Kasumi-1 (cell line): Measurements from ENCODE around the gene BLMH.

Experiments used
- DNase-seq, 2 experiments: peaks; one replicate each; lab custom pipeline; 2025; lab: John Stamatoyannopoulos, UW

The BLMH gene

DNA sequence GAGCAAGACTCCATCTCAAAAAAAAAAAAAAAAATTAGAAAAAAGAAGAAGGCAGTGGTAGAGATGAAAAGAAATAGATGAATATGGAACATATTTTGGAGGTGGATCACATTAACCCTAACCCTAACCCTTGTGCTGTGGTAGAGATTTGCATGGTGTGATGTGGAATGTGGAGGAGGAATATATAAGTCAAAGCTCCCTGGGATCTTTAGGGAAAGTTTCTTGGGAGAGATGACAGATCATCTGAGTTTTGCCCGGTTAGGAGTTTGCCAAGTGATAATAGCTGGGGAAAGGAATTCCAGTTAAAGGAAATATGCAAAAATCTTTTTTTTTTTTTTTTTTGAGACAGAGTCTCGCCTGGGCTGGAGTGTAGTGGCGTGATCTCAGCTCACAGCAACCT is 13.0 kb upstream of the BLMH start:
- DNase-seq: no peak

GRCh38 chr17:30302241-30302640 is 10.5 kb upstream of the BLMH start:
- no peak for DNase-seq

DNA sequence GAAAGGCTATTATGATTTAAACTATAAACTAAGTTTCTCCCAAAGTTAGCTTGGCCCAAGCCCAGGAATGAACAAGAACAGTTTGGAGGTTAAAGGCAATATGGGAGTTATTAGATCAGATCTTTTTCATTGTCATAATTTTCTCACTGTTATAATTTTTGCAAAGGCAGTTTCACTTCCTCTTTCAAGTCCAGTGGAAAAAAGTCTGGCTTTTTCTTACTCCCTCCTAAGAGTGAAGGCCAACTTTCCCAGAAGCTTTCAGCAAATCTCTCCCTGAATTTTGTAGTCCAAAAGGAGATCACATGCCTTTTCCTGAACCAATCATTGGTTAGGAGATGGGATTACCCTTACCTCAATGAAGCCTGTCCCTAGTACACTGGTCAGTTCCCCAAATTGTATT is 9.1 kb upstream of the BLMH start:
- peak in 1 of 2 experiments; percentile 7 for DNase-seq

DNA sequence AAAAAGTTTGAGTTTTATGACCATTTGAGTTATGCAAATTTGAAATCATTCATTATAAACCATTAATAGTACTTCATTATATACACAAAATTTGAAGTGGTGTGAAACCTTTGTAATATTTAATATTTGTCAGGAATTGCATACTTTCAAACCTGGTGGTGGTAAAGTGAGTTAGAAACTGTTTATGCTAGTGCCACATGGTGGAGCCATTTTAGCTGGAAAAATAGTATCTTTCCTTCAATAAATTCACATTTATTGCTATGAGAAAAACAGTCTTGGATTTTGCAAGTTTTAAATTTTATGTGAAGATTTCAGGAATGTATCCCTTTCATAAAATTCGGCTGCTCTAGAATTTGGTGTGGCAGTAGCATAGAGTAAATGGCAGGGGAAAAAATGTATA is 7.3 kb upstream of the BLMH start:
- peak; percentile 10 to 18 for DNase-seq

DNA sequence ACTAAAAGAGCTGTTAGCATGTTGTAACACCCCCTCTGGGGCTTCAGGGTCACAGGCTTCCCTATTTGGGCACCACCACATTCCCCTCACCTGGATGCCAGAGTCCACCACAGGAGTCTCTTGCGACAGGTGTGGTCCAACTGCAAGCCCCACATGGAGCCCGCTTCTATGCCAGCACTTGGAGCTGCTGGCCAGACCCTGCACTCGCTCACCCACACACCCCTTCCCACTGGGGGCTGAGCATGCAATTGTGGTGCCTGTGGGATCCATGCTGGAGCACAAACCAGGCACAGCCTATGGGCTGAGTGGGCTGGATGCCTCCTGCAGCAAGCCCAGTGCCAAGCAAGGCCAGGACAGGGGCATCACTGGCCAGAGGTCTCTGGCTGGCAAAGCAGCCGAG is 6.0 kb upstream of the BLMH start:
- no peak for DNase-seq

DNA sequence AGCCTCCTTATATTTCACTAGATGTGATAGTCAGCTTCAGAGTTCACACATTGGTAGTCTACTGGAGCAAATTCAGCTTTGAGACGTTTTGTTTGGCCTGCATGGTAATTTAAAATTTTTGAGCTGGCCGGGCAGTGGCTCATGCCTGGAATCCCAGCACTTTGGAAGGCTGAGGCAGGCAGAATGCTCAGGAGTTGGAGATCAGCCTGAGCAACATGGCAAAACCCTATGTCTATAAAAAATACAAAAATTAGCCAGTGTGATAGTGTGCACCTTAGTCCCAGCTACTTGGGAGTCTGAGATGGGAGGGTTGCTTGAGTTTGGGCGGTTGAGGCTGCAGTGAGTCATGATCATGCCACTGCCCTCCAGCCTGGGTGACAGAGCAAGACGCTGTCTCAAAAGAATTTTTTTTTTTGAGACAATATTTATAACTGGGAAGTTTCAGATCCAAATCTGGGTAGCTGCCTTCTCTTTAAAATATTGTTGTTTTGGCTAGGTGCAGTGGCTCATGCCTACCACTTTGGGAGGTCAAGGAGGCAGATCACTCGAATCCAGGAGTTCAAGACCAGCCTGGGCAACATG is 4.8 kb upstream of the BLMH start:
- DNase-seq: no peak

GRCh38 chr17:30292286-30292858 is 628 bp upstream of the BLMH start:
- DNase-seq: peak; percentile 42 to 62

- DNase-seq: peak in 1 of 2 experiments; percentile 40
Observed at GRCh38 chr17:30290696-30291542, 825 bp downstream of the BLMH start.

DNA sequence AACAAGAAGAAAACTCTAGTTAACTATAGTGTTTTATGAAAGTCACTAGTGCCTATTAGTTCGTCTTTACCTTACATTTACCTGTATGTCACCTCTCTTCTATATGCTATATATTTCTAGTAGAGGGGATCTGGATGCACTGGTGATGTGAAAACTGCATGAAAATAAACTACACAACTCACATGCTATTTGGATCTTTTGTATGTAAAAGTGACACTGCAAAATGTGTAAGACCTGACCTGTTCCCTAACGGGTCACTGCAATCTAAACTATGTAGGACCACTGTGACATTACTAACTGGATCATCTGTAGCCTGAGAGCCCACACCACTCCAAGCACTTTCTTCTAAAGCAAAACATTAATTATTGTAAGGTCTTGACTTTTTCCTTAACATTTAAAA is 1.7 kb downstream of the BLMH start:
- no peak for DNase-seq

GRCh38 chr17:30279156-30279555 is 12.6 kb downstream of the BLMH start:
- no peak for DNase-seq

GRCh38 chr17:30278032-30278431 is 13.7 kb downstream of the BLMH start:
- DNase-seq: peak; percentile 51 to 63

DNA sequence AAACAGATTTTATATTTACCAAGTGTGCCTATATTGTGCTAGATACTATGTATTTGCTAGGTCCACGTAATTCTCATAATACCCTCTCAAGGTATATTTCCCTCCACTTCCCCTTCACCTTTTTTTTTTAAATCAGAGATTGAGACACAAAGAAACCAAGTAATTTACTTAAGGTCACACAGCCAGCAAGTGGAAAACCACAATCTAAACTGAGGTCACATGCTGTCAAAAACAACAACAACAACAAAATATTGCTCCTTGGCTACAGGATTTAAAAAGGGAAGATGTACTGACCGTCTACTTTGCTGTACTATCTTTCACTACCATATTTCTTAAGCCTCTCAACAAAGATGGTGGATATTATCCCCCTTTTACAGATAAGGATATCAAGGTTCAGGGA is 15.8 kb downstream of the BLMH start:
- DNase-seq: no peak

- no peak for DNase-seq
Observed at GRCh38 chr17:30274887-30275286, 16.9 kb downstream of the BLMH start.

DNA sequence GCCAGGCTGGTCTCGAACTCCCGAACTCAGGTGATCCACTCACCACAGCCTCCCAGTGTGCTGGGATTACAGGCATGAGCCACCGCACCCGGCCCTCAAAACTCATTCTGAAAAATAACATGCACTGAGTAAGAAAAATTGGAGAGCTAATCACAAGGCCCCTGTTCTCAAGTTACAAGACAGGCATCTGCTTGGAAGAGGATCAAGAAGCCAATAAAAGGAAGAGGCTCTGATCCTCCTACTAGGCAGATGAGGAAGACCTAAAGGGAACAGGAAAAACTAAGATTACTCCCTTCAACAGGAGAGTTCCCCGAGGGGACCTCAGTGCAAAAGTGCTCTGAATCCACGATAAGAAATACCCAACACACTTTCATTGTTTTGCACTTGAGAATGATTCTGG is 18.4 kb downstream of the BLMH start:
- peak; percentile 76 to 84 for DNase-seq

- DNase-seq: no peak
Observed at GRCh38 chr17:30271102-30271501, 20.6 kb downstream of the BLMH start.

DNA sequence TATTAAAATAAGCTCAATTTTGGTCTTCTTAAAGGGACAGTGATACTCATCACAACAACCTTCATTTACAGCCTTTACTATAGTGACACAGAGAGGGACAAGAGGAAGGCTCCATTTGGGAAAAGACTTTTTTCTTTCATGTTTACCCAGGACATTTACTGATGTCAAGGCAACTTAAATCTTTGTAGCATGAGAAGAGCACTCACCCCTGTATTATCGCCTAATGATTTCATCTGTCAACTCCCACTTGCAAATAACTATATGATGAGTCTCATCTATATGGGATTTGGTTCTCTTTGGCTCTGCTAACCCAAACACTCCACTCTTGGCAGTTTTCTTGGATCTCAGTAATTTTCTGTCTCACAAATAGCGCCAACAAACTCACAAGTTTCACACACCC is 24.1 kb downstream of the BLMH start:
- DNase-seq: no peak

GRCh38 chr17:30263552-30264333 is 28.0 kb downstream of the BLMH start:
- no peak for DNase-seq

GRCh38 chr17:30256756-30257506 is 34.8 kb downstream of the BLMH start:
- DNase-seq: no peak

GRCh38 chr17:30254150-30254549 is 37.6 kb downstream of the BLMH start:
- DNase-seq: no peak

DNA sequence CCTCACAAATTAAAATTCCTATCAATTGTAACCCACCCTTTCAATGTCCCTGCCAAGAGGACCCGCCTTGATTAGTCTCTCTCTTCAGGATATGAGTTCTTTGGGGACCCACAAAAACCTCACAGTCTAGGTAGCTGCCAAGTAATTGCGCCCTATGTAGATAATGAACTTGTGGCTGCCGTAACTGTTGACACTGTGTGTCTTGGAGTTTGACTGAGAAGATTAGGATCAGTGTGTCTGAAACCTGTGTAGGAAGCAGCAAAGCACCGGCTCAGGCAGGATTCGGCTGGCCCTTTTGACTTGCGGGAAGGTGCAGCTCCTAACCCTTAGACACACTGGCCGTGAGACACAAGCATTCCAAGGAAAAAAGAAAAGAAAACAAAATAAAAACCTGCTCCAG is 38.4 kb downstream of the BLMH start:
- no peak for DNase-seq

DNA sequence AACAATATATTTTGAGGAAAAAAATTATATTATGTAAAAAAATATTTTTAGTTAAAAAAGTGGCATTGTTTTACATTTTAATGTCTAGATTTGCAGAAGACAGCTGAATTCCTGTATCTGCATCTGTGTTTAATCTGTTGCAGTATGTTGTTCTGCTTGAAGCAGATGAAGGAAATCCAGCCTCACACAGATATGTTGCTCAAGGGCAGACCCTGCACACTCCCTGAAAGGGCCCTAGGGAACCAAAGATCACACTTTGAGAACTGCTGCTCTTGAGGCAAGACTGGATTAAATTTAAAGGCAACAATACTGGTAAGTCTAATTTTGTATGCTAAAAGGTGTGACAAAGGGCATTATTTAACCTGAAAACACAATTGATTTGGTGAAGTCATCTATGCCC is 39.8 kb downstream of the BLMH start:
- no peak for DNase-seq

GRCh38 chr17:30249460-30249859 is 42.3 kb downstream of the BLMH start:
- DNase-seq: no peak
